Measurements from ENCODE around the gene ZBTB21. TPM values are rescaled to one million over a fixed set of nuclear protein-coding genes. Genes with fewer than 3 reads are reported as not detected.
A peak's percentile ranks its signal among the peaks of the same experiment; 100 is the strongest.
"Not testable (repeated sequence)": the region's sequence is repeated elsewhere in the genome, so short reads cannot be mapped to it uniquely, and the experiment has no call there.

ZBTB21 gene
- polyA plus RNA-seq, 2 of the 4 experiments (the other 2 are of a cell fraction) = 5.4 to 13.1 TPM

DNA sequence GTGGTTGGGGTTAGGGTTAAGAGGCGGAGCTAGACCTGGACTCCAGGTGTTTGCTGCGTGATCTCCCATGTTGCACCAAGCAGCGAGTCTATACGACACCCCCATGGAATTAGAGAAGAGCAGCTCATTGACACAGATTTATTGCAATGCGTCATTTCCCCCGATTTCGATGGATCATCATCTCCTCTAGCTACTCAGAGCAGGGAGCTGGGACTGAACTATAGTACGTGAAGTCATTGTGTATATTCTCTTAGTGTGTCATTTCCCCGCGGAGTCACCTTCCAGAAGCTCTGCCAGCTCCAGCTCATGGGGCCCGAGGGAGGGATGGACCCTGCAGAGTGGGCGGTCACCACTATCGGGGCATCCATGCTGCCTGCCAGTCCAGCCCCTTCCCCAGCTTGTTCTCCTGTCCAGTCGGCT, 48.9 kb downstream of the ZBTB21 start (continued):
- TF ChIP-seq, protein P1, sequence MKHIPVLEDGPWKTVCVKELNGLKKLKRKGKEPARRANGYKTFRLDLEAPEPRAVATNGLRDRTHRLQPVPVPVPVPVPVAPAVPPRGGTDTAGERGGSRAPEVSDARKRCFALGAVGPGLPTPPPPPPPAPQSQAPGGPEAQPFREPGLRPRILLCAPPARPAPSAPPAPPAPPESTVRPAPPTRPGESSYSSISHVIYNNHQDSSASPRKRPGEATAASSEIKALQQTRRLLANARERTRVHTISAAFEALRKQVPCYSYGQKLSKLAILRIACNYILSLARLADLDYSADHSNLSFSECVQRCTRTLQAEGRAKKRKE (CRISPR knock-in tag; IDR thresholded peaks at IDR 0.05; ENCODE audit: low read depth) = no peak
- TF ChIP-seq EHF (CRISPR knock-in tag; IDR thresholded peaks at IDR 0.05) = no peak

DNA sequence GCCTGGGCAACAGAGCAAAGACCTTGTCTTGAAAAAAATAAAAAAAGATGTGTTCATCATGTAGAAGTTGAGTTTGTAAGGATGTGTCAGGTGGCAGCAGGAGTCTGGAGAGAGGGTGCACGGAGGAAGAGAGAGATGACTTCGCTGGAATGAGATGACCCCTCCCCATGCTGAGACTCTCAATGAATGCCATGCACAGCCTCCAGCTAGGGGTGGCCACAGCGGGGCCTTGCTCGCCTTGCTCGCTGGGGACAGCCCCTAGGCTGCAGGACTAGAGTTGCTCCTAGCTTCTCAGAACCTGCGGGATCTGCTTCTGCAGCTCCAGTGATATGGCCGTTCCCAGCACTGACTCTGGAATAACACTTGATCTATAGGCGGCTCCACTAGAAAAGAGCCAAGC, 49.8 kb downstream of the ZBTB21 start:
- H3K4me1 ChIP-seq = peaks cover 35% of the 10 kb centered on the region
- H3K4me3 ChIP-seq = no peak overlapping the region
- ChIA-PET POLR2A (no interaction called here), CTCF (interaction anchor here (1.9 kb wide), 1 partner anchor 157 kb away, joined by 5 read pairs; no protein-coding TSS in a partner anchor)
- FAIRE-seq (no peak), ATAC-seq (no peak), DNase-seq (ENCODE audit: low read depth in 1 of 2, low spot score in 1 of 2) (no peak)
- WGBS (ENCODE audit: missing lambda C conversion rate) = 90% methylated on average over 8 of the region's 8 CpGs
- H3K27ac ChIP-seq = no peak overlapping the region
- H3K4me2 ChIP-seq = no peak overlapping the region
- H3K9me3 ChIP-seq = no peaks in the 10 kb centered on the region
- no peak for TF ChIP-seq EP300 (IDR thresholded peaks at IDR 0.05)
- no peak for TF ChIP-seq TFCP2L1 (CRISPR knock-in tag; IDR thresholded peaks at IDR 0.05)
- no peak for TF ChIP-seq RAD21 (conservative IDR thresholded peaks at IDR 0.05 in 1 of 2, IDR thresholded peaks at IDR 0.05 in 1 of 2)
- TF ChIP-seq GATA3 (IDR thresholded peaks at IDR 0.05; ENCODE audit: borderline replicate concordance) = no peak

DNA sequence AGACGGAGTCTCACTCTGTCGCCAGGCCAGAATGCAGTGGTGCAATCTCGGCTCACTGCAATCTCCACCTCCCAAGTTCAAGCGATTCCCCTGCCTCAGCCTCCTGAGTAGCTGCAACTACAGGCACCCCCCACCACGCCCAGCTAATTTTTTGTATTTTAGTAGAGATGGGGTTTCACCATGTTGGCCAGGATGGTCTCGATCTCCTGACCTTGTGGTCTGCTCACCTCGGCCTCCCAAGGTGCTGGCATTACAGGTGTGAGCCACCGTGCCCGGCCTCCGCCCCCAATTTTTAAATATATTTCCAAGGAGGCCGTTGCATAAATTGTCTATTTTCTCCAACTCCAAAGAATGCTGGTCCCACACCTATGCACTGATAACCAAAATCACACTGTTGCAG, 50.5 kb downstream of the ZBTB21 start:
- POLR2A ChIA-PET = not testable (repeated sequence)

DNA sequence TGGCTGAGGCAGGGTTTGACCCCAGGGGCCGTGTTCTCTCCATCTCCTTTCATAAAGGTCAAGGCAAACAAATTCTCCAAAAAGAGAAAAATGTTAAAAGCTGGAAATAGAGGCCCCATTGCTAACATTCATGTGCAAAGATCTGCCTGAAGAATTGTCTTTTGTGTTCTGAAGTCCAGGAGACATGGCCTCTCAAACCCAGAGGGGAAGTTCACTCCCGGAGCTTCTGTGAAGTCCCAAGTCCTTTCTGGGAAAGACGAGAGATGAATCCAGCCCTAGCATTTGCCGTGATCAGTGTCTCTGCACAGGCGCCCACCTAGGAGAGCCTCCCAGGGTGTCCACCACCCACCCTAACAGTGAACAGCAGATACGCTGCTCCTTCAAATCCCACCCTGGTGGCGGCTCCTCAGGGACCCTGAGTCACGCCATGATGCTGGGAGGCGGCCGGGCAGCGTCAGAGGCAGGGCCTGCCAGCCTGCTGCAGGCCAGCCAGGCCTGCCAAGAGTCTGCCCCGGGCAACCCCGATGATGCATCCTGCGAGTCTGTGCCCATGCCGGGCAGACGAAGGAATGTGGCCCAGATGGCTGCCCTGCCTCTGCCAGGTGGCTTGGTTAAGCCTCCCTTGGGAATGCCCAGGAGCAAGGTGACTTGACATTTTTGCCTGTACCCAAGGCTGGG, 51.1 kb downstream of the ZBTB21 start:
- FAIRE-seq (no peak), DNase-seq (ENCODE audit: low read depth in 1 of 2, low spot score in 1 of 2) (no peak), ATAC-seq (no peak)
- H3K4me2 ChIP-seq = no peak overlapping the region; the same call in 2 of the 3 replicates
- CTCF ChIA-PET = interaction anchor here (0.7 to 2.3 kb wide), 4 partner anchors 10 to 159 kb away, joined by 3 to 6 read pairs (median 4); partner anchors contain the start of gene PRDM15
- H3K27ac ChIP-seq = peak overlapping the region in 1 of 2 experiments; percentile 85; a peak in 5 of 6 replicates
- H3K4me3 ChIP-seq = no peak overlapping the region
- no peaks in the 10 kb centered on the region for H3K9me3 ChIP-seq
- 77% methylated on average over 6 of the region's 16 CpGs for WGBS (ENCODE audit: missing lambda C conversion rate)
- POLR2A ChIA-PET = no interaction called here
- TF ChIP-seq NPAS2 (CRISPR knock-in tag; IDR thresholded peaks at IDR 0.05; ENCODE audit: borderline replicate concordance) = no peak
- peak; percentile 3 for TF ChIP-seq MAFK (IDR thresholded peaks at IDR 0.05; ENCODE audit: partially characterized antibody)
- H3K4me1 ChIP-seq = peaks cover 35% of the 10 kb centered on the region

More for the DNA sequence above, 50.5 kb downstream of the ZBTB21 start:
- WGBS (ENCODE audit: missing lambda C conversion rate) = 95% methylated on average over 11 of the region's 11 CpGs
- H3K4me3 ChIP-seq; H3K27ac ChIP-seq; ATAC-seq; FAIRE-seq; DNase-seq (ENCODE audit: low read depth in 1 of 2, low spot score in 1 of 2); H3K9me3 ChIP-seq; H3K4me2 ChIP-seq: not testable (repeated sequence)
- CTCF ChIA-PET = interaction anchor here (1.3 to 1.9 kb wide), 2 partner anchors 11 to 158 kb away, joined by 4 to 5 read pairs; no protein-coding TSS in a partner anchor
- H3K4me1 ChIP-seq = peaks cover 30% of the 10 kb centered on the region

DNA sequence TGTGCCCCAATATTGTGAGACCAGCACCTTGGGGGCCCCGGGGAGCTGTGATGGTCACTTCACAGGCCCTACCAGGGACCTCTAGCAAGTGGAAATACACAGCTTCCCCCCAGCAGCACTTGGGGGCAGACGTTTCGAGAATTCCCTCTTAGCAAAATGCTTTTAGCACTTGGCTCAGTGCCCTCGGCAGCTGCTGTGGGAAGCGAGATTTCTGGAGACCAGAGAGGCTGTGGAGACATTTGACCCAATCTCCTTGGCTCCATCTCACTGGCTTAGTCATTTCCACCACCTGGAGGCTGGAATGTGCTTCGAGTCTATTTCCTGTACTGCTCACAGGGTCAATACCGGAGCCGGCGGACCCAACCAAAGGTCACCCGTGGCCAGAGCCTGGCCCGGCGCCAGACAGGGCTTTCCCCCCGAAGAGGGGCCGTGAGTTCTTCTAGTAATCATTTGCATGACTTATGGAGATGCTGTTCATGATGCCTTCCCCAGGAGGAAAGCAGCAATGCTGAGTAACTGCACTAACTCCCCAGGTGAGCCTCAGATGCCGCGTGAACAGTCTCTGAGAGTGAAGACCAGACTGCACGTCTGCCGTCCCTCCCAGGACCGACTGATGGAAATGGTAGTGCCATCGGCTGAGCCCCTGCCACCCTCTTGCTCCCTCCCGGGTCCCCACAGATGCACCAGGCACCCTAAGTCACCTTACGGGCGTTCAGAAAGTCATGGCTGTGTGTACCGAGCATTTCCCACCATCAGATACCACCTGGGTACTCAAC, 52.0 kb downstream of the ZBTB21 start:
- Histone ChIP-seq H3K4me3 (no peak overlapping the region), H3K4me2 (peak overlapping the region; percentile 67), H3K27ac (peak overlapping the region; percentile 78 to 85), H3K4me1 (peaks cover 35% of the 10 kb centered on the region), H3K9me3 (no peaks in the 10 kb centered on the region)
- DNase-seq (ENCODE audit: low read depth in 1 of 2, low spot score in 1 of 2) (peak; percentile 65 to 68), ATAC-seq (peak; percentile 48 to 82; a peak in 4 of 6 replicates), FAIRE-seq (no peak)
- WGBS (ENCODE audit: missing lambda C conversion rate) = 70% methylated on average over 8 of the region's 24 CpGs
- CTCF ChIA-PET = interaction anchor here (0.7 to 2.3 kb wide), 8 partner anchors 8 to 150 kb away, joined by 3 to 6 read pairs (median 4); partner anchors contain the start of gene PRDM15
- POLR2A ChIA-PET = no interaction called here
- no peak for TF ChIP-seq PHF8 (IDR thresholded peaks at IDR 0.05; ENCODE audit: borderline replicate concordance, low read depth)
- TF ChIP-seq EHMT2 (IDR thresholded peaks at IDR 0.05; ENCODE audit: low read depth) = no peak
- TF ChIP-seq, protein P2, sequence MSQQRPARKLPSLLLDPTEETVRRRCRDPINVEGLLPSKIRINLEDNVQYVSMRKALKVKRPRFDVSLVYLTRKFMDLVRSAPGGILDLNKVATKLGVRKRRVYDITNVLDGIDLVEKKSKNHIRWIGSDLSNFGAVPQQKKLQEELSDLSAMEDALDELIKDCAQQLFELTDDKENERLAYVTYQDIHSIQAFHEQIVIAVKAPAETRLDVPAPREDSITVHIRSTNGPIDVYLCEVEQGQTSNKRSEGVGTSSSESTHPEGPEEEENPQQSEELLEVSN (IDR thresholded peaks at IDR 0.05; ENCODE audit: borderline replicate concordance, low read depth) = 0 out of 2 replicates have a peak, but pooled peaks have one; percentile 23
- no peak for TF ChIP-seq HOXA7 (CRISPR knock-in tag; IDR thresholded peaks at IDR 0.05)
- 0 out of 2 replicates have a peak, but pooled peaks have one; percentile 25 for TF ChIP-seq JUNB (IDR thresholded peaks at IDR 0.05)
- TF ChIP-seq FOSL2 (IDR thresholded peaks at IDR 0.05) = no peak
- TF ChIP-seq FOSL2 (CRISPR knock-in tag; IDR thresholded peaks at IDR 0.05) = peak; percentile 42; the same call in 1 of the 2 replicates
- TF ChIP-seq, protein P3, sequence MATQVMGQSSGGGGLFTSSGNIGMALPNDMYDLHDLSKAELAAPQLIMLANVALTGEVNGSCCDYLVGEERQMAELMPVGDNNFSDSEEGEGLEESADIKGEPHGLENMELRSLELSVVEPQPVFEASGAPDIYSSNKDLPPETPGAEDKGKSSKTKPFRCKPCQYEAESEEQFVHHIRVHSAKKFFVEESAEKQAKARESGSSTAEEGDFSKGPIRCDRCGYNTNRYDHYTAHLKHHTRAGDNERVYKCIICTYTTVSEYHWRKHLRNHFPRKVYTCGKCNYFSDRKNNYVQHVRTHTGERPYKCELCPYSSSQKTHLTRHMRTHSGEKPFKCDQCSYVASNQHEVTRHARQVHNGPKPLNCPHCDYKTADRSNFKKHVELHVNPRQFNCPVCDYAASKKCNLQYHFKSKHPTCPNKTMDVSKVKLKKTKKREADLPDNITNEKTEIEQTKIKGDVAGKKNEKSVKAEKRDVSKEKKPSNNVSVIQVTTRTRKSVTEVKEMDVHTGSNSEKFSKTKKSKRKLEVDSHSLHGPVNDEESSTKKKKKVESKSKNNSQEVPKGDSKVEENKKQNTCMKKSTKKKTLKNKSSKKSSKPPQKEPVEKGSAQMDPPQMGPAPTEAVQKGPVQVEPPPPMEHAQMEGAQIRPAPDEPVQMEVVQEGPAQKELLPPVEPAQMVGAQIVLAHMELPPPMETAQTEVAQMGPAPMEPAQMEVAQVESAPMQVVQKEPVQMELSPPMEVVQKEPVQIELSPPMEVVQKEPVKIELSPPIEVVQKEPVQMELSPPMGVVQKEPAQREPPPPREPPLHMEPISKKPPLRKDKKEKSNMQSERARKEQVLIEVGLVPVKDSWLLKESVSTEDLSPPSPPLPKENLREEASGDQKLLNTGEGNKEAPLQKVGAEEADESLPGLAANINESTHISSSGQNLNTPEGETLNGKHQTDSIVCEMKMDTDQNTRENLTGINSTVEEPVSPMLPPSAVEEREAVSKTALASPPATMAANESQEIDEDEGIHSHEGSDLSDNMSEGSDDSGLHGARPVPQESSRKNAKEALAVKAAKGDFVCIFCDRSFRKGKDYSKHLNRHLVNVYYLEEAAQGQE (IDR thresholded peaks at IDR 0.05) = no peak
- no peak for TF ChIP-seq ZFP36 (IDR thresholded peaks at IDR 0.05; ENCODE audit: borderline replicate concordance, partially characterized antibody)
- no peak for TF ChIP-seq POLR2A (IDR thresholded peaks at IDR 0.05; ENCODE audit: low read length)
- 0 out of 3 replicates have a peak, but pooled peaks have one; percentile 16 for TF ChIP-seq SMC3 (IDR thresholded peaks at IDR 0.05)
- TF ChIP-seq RFX5 (IDR thresholded peaks at IDR 0.05) = no peak
- no peak for TF ChIP-seq HDAC2 (IDR thresholded peaks at IDR 0.05)
- TF ChIP-seq RAD21 (conservative IDR thresholded peaks at IDR 0.05 in 1 of 2, IDR thresholded peaks at IDR 0.05 in 1 of 2) = peak in 1 of 2 experiments; percentile 29; a peak in 1 of 5 replicates

All from A549 (cell line).